Mammary epithelial cell (primary cell): ENCODE data around the gene ZNF726.
"Not testable (repeated sequence)": the region's sequence is repeated elsewhere in the genome, so short reads cannot be mapped to it uniquely, and the experiment has no call there.

Experiments used
- EZH2 ChIP-seq: IDR thresholded peaks from 2 replicates; pipeline ENCODE4 v1.6.1; 2012; ENCODE audit warnings: low read length, inconsistent platforms, borderline replicate concordance
- TF ChIP-seq, protein P1 (sequence below), 2 donors: IDR thresholded peaks in 1 of 2; conservative IDR thresholded peaks in 1 of 2; 2 replicates each; pipeline ENCODE4 v1.5.1; 2011 to 2012; ENCODE audit warnings: inconsistent platforms in 2 of 2, low read length in 2 of 2, mild to moderate bottlenecking in 2 of 2, control low read depth in 1 of 2, low read depth in 1 of 2; ENCODE audit not compliant: insufficient read depth in 1 of 2; ENCODE audit errors: extremely low read depth in 1 of 2

DNA sequence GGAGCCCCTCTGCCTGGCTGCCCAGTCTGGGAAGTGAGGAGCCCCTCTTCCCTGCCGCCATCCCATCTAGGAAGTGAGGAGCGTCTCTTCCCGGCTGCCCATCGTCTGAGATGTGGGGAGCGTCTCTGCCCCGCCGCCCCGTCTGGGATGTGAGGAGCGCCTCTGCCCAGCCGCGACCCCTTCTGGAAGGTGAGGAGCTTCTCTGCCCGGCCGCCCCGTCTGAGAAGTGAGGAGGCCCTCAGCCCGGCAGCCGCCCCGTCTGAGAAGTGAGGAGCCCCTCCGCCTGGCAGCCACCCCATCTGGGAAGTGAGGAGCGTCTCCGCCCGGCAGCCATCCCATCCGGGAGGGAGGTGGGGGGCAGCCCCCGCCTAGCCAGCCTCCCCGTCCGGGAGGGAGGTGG is 49.2 kb downstream of the ZNF726 start:
- TF ChIP-seq, protein P1, sequence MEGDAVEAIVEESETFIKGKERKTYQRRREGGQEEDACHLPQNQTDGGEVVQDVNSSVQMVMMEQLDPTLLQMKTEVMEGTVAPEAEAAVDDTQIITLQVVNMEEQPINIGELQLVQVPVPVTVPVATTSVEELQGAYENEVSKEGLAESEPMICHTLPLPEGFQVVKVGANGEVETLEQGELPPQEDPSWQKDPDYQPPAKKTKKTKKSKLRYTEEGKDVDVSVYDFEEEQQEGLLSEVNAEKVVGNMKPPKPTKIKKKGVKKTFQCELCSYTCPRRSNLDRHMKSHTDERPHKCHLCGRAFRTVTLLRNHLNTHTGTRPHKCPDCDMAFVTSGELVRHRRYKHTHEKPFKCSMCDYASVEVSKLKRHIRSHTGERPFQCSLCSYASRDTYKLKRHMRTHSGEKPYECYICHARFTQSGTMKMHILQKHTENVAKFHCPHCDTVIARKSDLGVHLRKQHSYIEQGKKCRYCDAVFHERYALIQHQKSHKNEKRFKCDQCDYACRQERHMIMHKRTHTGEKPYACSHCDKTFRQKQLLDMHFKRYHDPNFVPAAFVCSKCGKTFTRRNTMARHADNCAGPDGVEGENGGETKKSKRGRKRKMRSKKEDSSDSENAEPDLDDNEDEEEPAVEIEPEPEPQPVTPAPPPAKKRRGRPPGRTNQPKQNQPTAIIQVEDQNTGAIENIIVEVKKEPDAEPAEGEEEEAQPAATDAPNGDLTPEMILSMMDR (conservative IDR thresholded peaks at IDR 0.05 in 1 of 2, IDR thresholded peaks at IDR 0.05 in 1 of 2; ENCODE audit: extremely low read depth in 1 of 2, insufficient read depth in 1 of 2, low read depth in 1 of 2, low read length in 2 of 2), result not testable (repeated sequence)
- TF ChIP-seq EZH2, result not testable (repeated sequence)
